Measurements from ENCODE around the gene CD300LF.

The CD300LF gene

GRCh38 chr17:74691151-74691550, 21.6 kb downstream of the CD300LF start:
- TF ChIP-seq, protein P1, sequence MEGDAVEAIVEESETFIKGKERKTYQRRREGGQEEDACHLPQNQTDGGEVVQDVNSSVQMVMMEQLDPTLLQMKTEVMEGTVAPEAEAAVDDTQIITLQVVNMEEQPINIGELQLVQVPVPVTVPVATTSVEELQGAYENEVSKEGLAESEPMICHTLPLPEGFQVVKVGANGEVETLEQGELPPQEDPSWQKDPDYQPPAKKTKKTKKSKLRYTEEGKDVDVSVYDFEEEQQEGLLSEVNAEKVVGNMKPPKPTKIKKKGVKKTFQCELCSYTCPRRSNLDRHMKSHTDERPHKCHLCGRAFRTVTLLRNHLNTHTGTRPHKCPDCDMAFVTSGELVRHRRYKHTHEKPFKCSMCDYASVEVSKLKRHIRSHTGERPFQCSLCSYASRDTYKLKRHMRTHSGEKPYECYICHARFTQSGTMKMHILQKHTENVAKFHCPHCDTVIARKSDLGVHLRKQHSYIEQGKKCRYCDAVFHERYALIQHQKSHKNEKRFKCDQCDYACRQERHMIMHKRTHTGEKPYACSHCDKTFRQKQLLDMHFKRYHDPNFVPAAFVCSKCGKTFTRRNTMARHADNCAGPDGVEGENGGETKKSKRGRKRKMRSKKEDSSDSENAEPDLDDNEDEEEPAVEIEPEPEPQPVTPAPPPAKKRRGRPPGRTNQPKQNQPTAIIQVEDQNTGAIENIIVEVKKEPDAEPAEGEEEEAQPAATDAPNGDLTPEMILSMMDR (conservative IDR thresholded peaks at IDR 0.05; ENCODE audit: low read depth, low read length): no peak
- H3K4me3 ChIP-seq (ENCODE audit: low read length): no peak overlapping the region
- no peak for DNase-seq (ENCODE audit: low read depth)

GRCh38 chr17:74690409-74690825, 22.3 kb downstream of the CD300LF start:
- TF ChIP-seq, protein P1 (conservative IDR thresholded peaks at IDR 0.05; ENCODE audit: low read depth, low read length): no peak
- no peak for DNase-seq (ENCODE audit: low read depth)
- no peak overlapping the region for H3K4me3 ChIP-seq (ENCODE audit: low read length)

DNA sequence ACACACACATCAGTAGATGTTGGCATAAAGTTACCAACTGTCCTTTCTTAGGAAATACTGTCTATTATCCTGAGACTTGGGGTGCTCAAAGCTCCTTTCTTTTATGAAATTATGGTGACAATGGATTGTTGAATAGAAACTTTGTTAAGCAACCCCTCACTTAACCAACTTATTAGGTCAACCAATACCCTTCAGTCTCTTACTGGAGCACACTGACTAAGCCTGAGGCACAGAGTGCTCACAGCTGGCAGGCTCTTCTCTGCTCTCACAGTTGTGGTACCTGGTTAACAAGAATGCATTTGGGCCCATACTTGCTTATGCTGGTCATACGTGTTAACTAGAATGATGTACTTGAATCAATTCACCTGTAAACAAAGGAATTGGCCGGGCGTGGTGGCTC, 24.8 kb downstream of the CD300LF start:
- DNase-seq (ENCODE audit: low read depth): no peak
- H3K4me3 ChIP-seq (ENCODE audit: low read length): no peak overlapping the region
- TF ChIP-seq, protein P1 (conservative IDR thresholded peaks at IDR 0.05; ENCODE audit: low read depth, low read length): no peak

DNA sequence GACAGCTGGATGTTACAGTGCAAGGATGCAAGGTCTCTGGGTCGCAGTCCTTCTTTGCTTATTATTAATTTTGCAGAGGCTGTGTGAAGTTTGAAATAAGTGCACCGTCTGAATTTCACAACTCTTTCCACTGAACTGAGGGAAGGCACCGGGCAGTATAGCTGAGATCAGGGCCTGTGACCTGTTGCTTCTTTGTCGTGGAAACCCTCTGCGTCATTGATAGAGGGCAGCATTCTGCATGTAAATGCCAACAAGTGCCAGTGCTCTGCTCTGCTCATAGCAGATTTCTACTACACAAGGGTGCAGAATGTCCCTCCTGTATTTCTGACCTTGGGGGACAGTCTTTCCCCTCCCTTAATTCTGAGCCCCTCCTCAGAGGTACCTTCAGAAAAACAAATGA, 26.0 kb downstream of the CD300LF start:
- DNase-seq (ENCODE audit: low read depth): no peak
- no peak overlapping the region for H3K4me3 ChIP-seq (ENCODE audit: low read length)
- TF ChIP-seq, protein P1 (conservative IDR thresholded peaks at IDR 0.05; ENCODE audit: low read depth, low read length): no peak

GRCh38 chr17:74682471-74683190, 30.1 kb downstream of the CD300LF start:
- no peak for DNase-seq (ENCODE audit: low read depth)
- no peak overlapping the region for H3K4me3 ChIP-seq (ENCODE audit: low read length)
- TF ChIP-seq, protein P1 (conservative IDR thresholded peaks at IDR 0.05; ENCODE audit: low read depth, low read length): no peak

GRCh38 chr17:74682028-74682427, 30.7 kb downstream of the CD300LF start:
- no peak for DNase-seq (ENCODE audit: low read depth)
- TF ChIP-seq, protein P1 (conservative IDR thresholded peaks at IDR 0.05; ENCODE audit: low read depth, low read length): no peak

GRCh38 chr17:74680941-74681340, 31.8 kb downstream of the CD300LF start:
- no peak for DNase-seq (ENCODE audit: low read depth)
- H3K4me3 ChIP-seq (ENCODE audit: low read length): no peak overlapping the region
- TF ChIP-seq, protein P1 (conservative IDR thresholded peaks at IDR 0.05; ENCODE audit: low read depth, low read length): no peak

More at GRCh38 chr17:74682028-74682427, 30.7 kb downstream of the CD300LF start:
- H3K4me3 ChIP-seq (ENCODE audit: low read length): no peak overlapping the region

Data from retinal pigment epithelial cell (primary cell).